MCF 10A (cell line): ENCODE measurements around the gene RNF150. TPM values are rescaled to one million over a fixed set of nuclear protein-coding genes. Genes with fewer than 3 reads are reported as not detected.
"Not testable (repeated sequence)": the region's sequence is repeated elsewhere in the genome, so short reads cannot be mapped to it uniquely, and the experiment has no call there.

ENCODE experiments used
- BruUV-seq: library from RNA; stranded (reverse); fragments of 400-500 nt; replicated peaks from 2 replicates; lab custom pipeline; 2021; lab: Mats Ljungman, UMichigan
- CTCF ChIA-PET: fragments of 300-600 bp; sonication (Branson Sonifier 250); formaldehyde crosslinking; extraction: SDS; loops from one replicate; lab custom pipeline; 2021; ENCODE audit warnings: antibody characterized with exemption, inconsistent platforms; lab: Yijun Ruan, JAX
- POLR2A ChIA-PET: fragments of 300-600, 350-650 bp; sonication (Branson Sonifier 250); formaldehyde crosslinking; extraction: SDS; loops from one replicate; lab custom pipeline; 2020; ENCODE audit warnings: antibody characterized with exemption, inconsistent platforms; lab: Yijun Ruan, JAX
- DNase-seq: peaks from one replicate; pipeline ENCODE4 v3.0.0-alpha.2; 2018; ENCODE audit not compliant: unreplicated experiment
- H3K27ac Mint-ChIP-seq: one replicate; pipeline ENCODE4 v1.8.0; 2022; ENCODE audit warnings: mild to moderate bottlenecking, low read depth, mixed read lengths; ENCODE audit not compliant: unreplicated experiment
- H3K27me3 Mint-ChIP-seq: one replicate; pipeline ENCODE4 v1.8.0; 2022; ENCODE audit warnings: mixed read lengths; ENCODE audit not compliant: insufficient read depth, unreplicated experiment
- H3K36me3 Mint-ChIP-seq: one replicate; pipeline ENCODE4 v1.8.0; 2022; ENCODE audit warnings: mild to moderate bottlenecking, moderate library complexity, mixed read lengths; ENCODE audit not compliant: insufficient read depth, unreplicated experiment
- H3K4me1 Mint-ChIP-seq: one replicate; pipeline ENCODE4 v1.8.0; 2022; ENCODE audit warnings: mixed read lengths; ENCODE audit not compliant: insufficient read depth, unreplicated experiment
- H3K4me3 Mint-ChIP-seq: one replicate; pipeline ENCODE4 v1.8.0; 2022; ENCODE audit warnings: mild to moderate bottlenecking, moderate library complexity, mixed read lengths; ENCODE audit not compliant: unreplicated experiment
- H3K9me3 Mint-ChIP-seq: one replicate; pipeline ENCODE4 v1.8.0; 2022; ENCODE audit warnings: mixed read lengths; ENCODE audit not compliant: unreplicated experiment
- CTCF ChIP-seq: fragments of 200-600 bp; IDR thresholded peaks from one replicate; pipeline ENCODE4 v1.8.0; 2022; ENCODE audit warnings: antibody characterized with exemption, mild to moderate bottlenecking; ENCODE audit not compliant: unreplicated experiment
- intact Hi-C: fragments of 100-400 bp; cut with micrococcal nuclease; formaldehyde crosslinking; loops from 2 replicates; pipeline ENCODE4 v1.14.1; 2022
- total RNA-seq: library from RNA; stranded (reverse); gene quantifications from 2 replicates; pipeline ENCODE4 v1.2.3, GENCODE V29; 2022

Gene RNF150
- total RNA-seq, 1 experiment from 2014 or later: 0.44 TPM

GRCh38 chr4:141177171-141177570 is 43.9 kb upstream of the RNF150 start:
- Mint-ChIP-seq H3K9me3 (no peaks in the 10 kb centered on the region), H3K4me1 (no peaks in the 10 kb centered on the region), H3K27me3 (no peaks in the 10 kb centered on the region), H3K27ac (no peak overlapping the region), H3K4me3 (no peak overlapping the region), H3K36me3 (no peaks in the 10 kb centered on the region)
- no peak for DNase-seq
- POLR2A ChIA-PET: no interaction called here
- BruUV-seq: no TSS peak
- intact Hi-C loops: no loop called here
- TF ChIP-seq CTCF: no peak
- CTCF ChIA-PET: interaction anchor here (0.6 kb wide), 2 partner anchors 19 to 562 kb away, joined by 3 to 6 read pairs; no protein-coding TSS in a partner anchor

- no peaks in the 10 kb centered on the region for H3K9me3 Mint-ChIP-seq
- BruUV-seq: no TSS peak
- ChIA-PET POLR2A (no interaction called here), CTCF (no interaction called here)
- H3K36me3 Mint-ChIP-seq: no peaks in the 10 kb centered on the region
- intact Hi-C loops: no loop called here
- no peak overlapping the region for H3K27ac Mint-ChIP-seq
- no peaks in the 10 kb centered on the region for H3K4me1 Mint-ChIP-seq
- no peak for TF ChIP-seq CTCF
- H3K4me3 Mint-ChIP-seq: no peak overlapping the region
- DNase-seq: no peak
- no peaks in the 10 kb centered on the region for H3K27me3 Mint-ChIP-seq
Observed at GRCh38 chr4:141174457-141174856, 41.2 kb upstream of the RNF150 start.

GRCh38 chr4:141170671-141171070 is 37.4 kb upstream of the RNF150 start:
- POLR2A ChIA-PET: no interaction called here
- intact Hi-C loops: no loop called here
- peaks cover 15% of the 10 kb centered on the region for H3K27me3 Mint-ChIP-seq

GRCh38 chr4:141169391-141169790 is 36.1 kb upstream of the RNF150 start:
- Mint-ChIP-seq H3K4me3 (no peak overlapping the region), H3K27me3 (peaks cover 28% of the 10 kb centered on the region), H3K36me3 (no peaks in the 10 kb centered on the region), H3K27ac (no peak overlapping the region), H3K9me3 (no peaks in the 10 kb centered on the region), H3K4me1 (no peaks in the 10 kb centered on the region)
- no peak for TF ChIP-seq CTCF
- ChIA-PET CTCF (interaction anchor here (0.7 to 1.3 kb wide), 2 partner anchors 36 to 1436 kb away, joined by 3 read pairs; no protein-coding TSS in a partner anchor), POLR2A (no interaction called here)
- no peak for DNase-seq
- intact Hi-C loops: no loop called here
- no TSS peak for BruUV-seq

More at GRCh38 chr4:141170671-141171070, 37.4 kb upstream of the RNF150 start:
- Mint-ChIP-seq H3K4me1 (no peaks in the 10 kb centered on the region), H3K4me3 (no peak overlapping the region), H3K27ac (no peak overlapping the region), H3K36me3 (no peaks in the 10 kb centered on the region), H3K9me3 (no peaks in the 10 kb centered on the region)
- no peak for DNase-seq
- TF ChIP-seq CTCF: no peak
- CTCF ChIA-PET: interaction anchor here (0.9 to 1.1 kb wide), 2 partner anchors 12 to 541 kb away, joined by 3 to 8 read pairs; no protein-coding TSS in a partner anchor
- no TSS peak for BruUV-seq

GRCh38 chr4:141165001-141165400 is 31.7 kb upstream of the RNF150 start:
- CTCF ChIA-PET, H3K27ac Mint-ChIP-seq, H3K36me3 Mint-ChIP-seq, H3K4me3 Mint-ChIP-seq, intact Hi-C loops, BruUV-seq, H3K4me1 Mint-ChIP-seq, DNase-seq, H3K9me3 Mint-ChIP-seq: not testable (repeated sequence)
- peaks cover 28% of the 10 kb centered on the region for H3K27me3 Mint-ChIP-seq
- POLR2A ChIA-PET: interaction anchor here (1.0 kb wide), 1 partner anchor 10 kb away, joined by 3 read pairs; no protein-coding TSS in a partner anchor
